H1 (cell line): Measurements from ENCODE around the gene CELF2. TPM values are rescaled to one million over a fixed set of nuclear protein-coding genes. Genes with fewer than 3 reads are reported as not detected.

ENCODE experiments used
- CTCF ChIP-seq, 3 experiments: IDR thresholded peaks; 1 replicate in 2 of 3; 2 replicates in 1 of 3; pipeline versions ENCODE4 v1.5.1 to v1.6.1; 2011; ENCODE audit warnings: low read length in 3 of 3, mild to moderate bottlenecking in 3 of 3, inconsistent platforms in 2 of 3, low read depth in 1 of 3, moderate library complexity in 1 of 3; ENCODE audit not compliant: insufficient read depth in 1 of 3; ENCODE audit errors: control extremely low read depth in 1 of 3
- MAX ChIP-seq: IDR thresholded peaks from 2 replicates; pipeline ENCODE4 v1.6.1; 2012; ENCODE audit warnings: inconsistent platforms
- NANOG ChIP-seq: IDR thresholded peaks from 2 replicates; pipeline ENCODE4 v1.6.1; 2011; ENCODE audit warnings: low read length, low read depth, mild to moderate bottlenecking, inconsistent platforms; ENCODE audit not compliant: insufficient read depth, poor library complexity, severe bottlenecking
- polyA plus RNA-seq, 7 experiments: library from polyadenylated mRNA; depleted of rRNA in 3 of 7; stranded (reverse) in 5 of 7; unstranded in 2 of 7; fragments of >200 nt in 5 of 7; fragments of 200-250 nt in 2 of 7; gene quantifications; 1 replicate in 5 of 7; 2 replicates in 1 of 7; 4 replicates in 1 of 7; pipeline versions ENCODE4 v1.2.1 to v1.2.3, GENCODE V29; 2011 to 2013; ENCODE audit warnings: missing spikeins in 2 of 7, mixed read lengths in 2 of 7
- total RNA-seq: library from RNA; stranded (reverse); fragmentation: NEBNext Ultra II Directional; extraction: Animal tissue kit (Norgen Biotek cat#: 25700); gene quantifications from 2 replicates; pipeline ENCODE4 v1.2.1, GENCODE V29; 2021

Gene CELF2
- total and polyA plus RNA-seq, 2 of the 8 experiments (the other 6 are each of a cell fraction or from before 2014, with no cell fraction given): 18.3 to 22.7 TPM

- TF ChIP-seq MAX: no peak
- no peak for TF ChIP-seq CTCF (IDR thresholded peaks at IDR 0.05; ENCODE audit: control extremely low read depth in 1 of 3, insufficient read depth in 1 of 3, low read depth in 1 of 3, low read length in 3 of 3)
- no peak for TF ChIP-seq NANOG
Measured at GRCh38 chr10:11377267-11377666, 359.6 kb downstream of the CELF2 start (continued).
